H9 (cell line): ENCODE results near the gene CELA2B. TPM values are rescaled to one million over a fixed set of nuclear protein-coding genes. Genes with fewer than 3 reads are reported as not detected.
A peak's percentile ranks its signal among the peaks of the same experiment; 100 is the strongest.
"Not testable (repeated sequence)": the region's sequence is repeated elsewhere in the genome, so short reads cannot be mapped to it uniquely, and the experiment has no call there.

ENCODE experiments used
- DNase-seq: peaks from one replicate; pipeline ENCODE4 v3.0.0-alpha.2; 2017
- H2AFZ ChIP-seq: one replicate; pipeline ENCODE4 v1.6.1; 2013; ENCODE audit warnings: mild to moderate bottlenecking, low read length, control low read depth, moderate library complexity
- H2AK5ac ChIP-seq: 2 replicates; pipeline ENCODE4 v1.6.1; 2013; ENCODE audit warnings: low read length, control low read depth, mixed read lengths; ENCODE audit not compliant: insufficient read length
- H2BK120ac ChIP-seq: one replicate; pipeline ENCODE4 v1.6.1; 2013; ENCODE audit warnings: low read depth, mild to moderate bottlenecking, low read length, control low read depth, inconsistent platforms; ENCODE audit not compliant: poor library complexity, severe bottlenecking
- H2BK12ac ChIP-seq: 2 replicates; pipeline ENCODE4 v1.6.1; 2013; ENCODE audit warnings: low read length, control low read depth, mixed read lengths, low read depth; ENCODE audit not compliant: insufficient read length
- H2BK15ac ChIP-seq: 2 replicates; pipeline ENCODE4 v1.6.1; 2013; ENCODE audit warnings: low read depth, low read length, control low read depth
- H2BK20ac ChIP-seq: one replicate; pipeline ENCODE4 v1.6.1; 2013; ENCODE audit warnings: low read depth, mild to moderate bottlenecking, low read length, control low read depth, inconsistent platforms; ENCODE audit not compliant: poor library complexity, severe bottlenecking
- H2BK5ac ChIP-seq: 2 replicates; pipeline ENCODE4 v1.6.1; 2013; ENCODE audit warnings: low read length, control low read depth, mixed read lengths; ENCODE audit not compliant: insufficient read length
- H3K14ac ChIP-seq: 2 replicates; pipeline ENCODE4 v1.6.1; 2013; ENCODE audit warnings: low read length, control low read depth; ENCODE audit not compliant: insufficient read depth
- H3K18ac ChIP-seq: 2 replicates; pipeline ENCODE4 v1.6.1; 2013; ENCODE audit warnings: low read depth, mild to moderate bottlenecking, mixed read lengths, low read length, control low read depth; ENCODE audit not compliant: insufficient read length
- H3K23ac ChIP-seq: 2 replicates; pipeline ENCODE4 v1.6.1; 2013; ENCODE audit warnings: low read length, control low read depth, mixed read lengths, low read depth; ENCODE audit not compliant: insufficient read length
- H3K23me2 ChIP-seq: 2 replicates; pipeline ENCODE4 v1.6.1; 2013; ENCODE audit warnings: low read depth, mild to moderate bottlenecking, mixed read lengths, low read length, control low read depth; ENCODE audit not compliant: insufficient read length, poor library complexity, severe bottlenecking
- H3K27ac ChIP-seq: 2 replicates; pipeline ENCODE4 v1.5.1; 2013; ENCODE audit warnings: low read length, control low read depth, mixed read lengths, low read depth; ENCODE audit not compliant: insufficient read length
- H3K27me3 ChIP-seq: 2 replicates; pipeline ENCODE4 v1.6.1; 2013; ENCODE audit warnings: low read length, control low read depth, inconsistent platforms; ENCODE audit not compliant: insufficient read depth
- H3K4ac ChIP-seq: 2 replicates; pipeline ENCODE4 v1.6.1; 2013; ENCODE audit warnings: low read depth, mild to moderate bottlenecking, control low read depth, inconsistent platforms, low read length, moderate library complexity
- H3K4me1 ChIP-seq: 2 replicates; pipeline ENCODE4 v1.6.1; 2013; ENCODE audit warnings: low read length, control low read depth, inconsistent platforms; ENCODE audit not compliant: insufficient read depth
- H3K4me2 ChIP-seq: 2 replicates; pipeline ENCODE4 v1.6.1; 2013; ENCODE audit warnings: low read length, control low read depth, mixed read lengths; ENCODE audit not compliant: insufficient read length, insufficient read depth
- H3K56ac ChIP-seq: 2 replicates; pipeline ENCODE4 v1.6.1; 2013; ENCODE audit warnings: low read depth, mild to moderate bottlenecking, mixed read lengths, low read length, control low read depth; ENCODE audit not compliant: insufficient read length
- H3K79me1 ChIP-seq: 2 replicates; pipeline ENCODE4 v1.6.1; 2013; ENCODE audit warnings: low read depth, mild to moderate bottlenecking, moderate library complexity, low read length, control low read depth, inconsistent platforms; ENCODE audit not compliant: insufficient read depth, poor library complexity, severe bottlenecking
- H3K79me2 ChIP-seq: 2 replicates; pipeline ENCODE4 v1.6.1; 2013; ENCODE audit warnings: low read length, control low read depth, inconsistent platforms; ENCODE audit not compliant: insufficient read depth
- H3K9ac ChIP-seq: 2 replicates; pipeline ENCODE4 v1.6.1; 2013; ENCODE audit warnings: low read length, control low read depth, mixed read lengths; ENCODE audit not compliant: insufficient read length; ENCODE audit errors: extremely low read depth
- H3K9me3 ChIP-seq: one replicate; pipeline ENCODE4 v1.6.1; 2013; ENCODE audit warnings: low read depth, low read length, inconsistent platforms; ENCODE audit not compliant: control insufficient read depth
- H3T11ph ChIP-seq: one replicate; pipeline ENCODE4 v1.6.1; 2013; ENCODE audit warnings: mild to moderate bottlenecking, low read length, control low read depth, inconsistent platforms
- H4K20me1 ChIP-seq: one replicate; pipeline ENCODE4 v1.6.1; 2013; ENCODE audit not compliant: control insufficient read depth, insufficient read length, insufficient read depth
- H4K5ac ChIP-seq: 2 replicates; pipeline ENCODE4 v1.6.1; 2013; ENCODE audit warnings: low read depth, mild to moderate bottlenecking, mixed read lengths, low read length, control low read depth; ENCODE audit not compliant: insufficient read length
- H4K8ac ChIP-seq: replicated peaks from 2 replicates; pipeline ENCODE4 v1.6.1; 2013; ENCODE audit warnings: low read length, control low read depth, mixed read lengths, low read depth; ENCODE audit not compliant: insufficient read length
- H4K91ac ChIP-seq: 2 replicates; pipeline ENCODE4 v1.6.1; 2013; ENCODE audit warnings: low read depth, mild to moderate bottlenecking, moderate library complexity, mixed read lengths, low read length, control low read depth; ENCODE audit not compliant: insufficient read length
- H3K27ac Mint-ChIP-seq, 3 experiments: 2 replicates in 2 of 3; 3 replicates in 1 of 3; pipeline ENCODE4 v1.8.0; 2020 to 2021; ENCODE audit warnings: mixed read lengths in 3 of 3, mild to moderate bottlenecking in 1 of 3, moderate library complexity in 1 of 3
- H3K27me3 Mint-ChIP-seq: 2 replicates; pipeline ENCODE4 v1.8.0; 2021; ENCODE audit warnings: low read depth, mild to moderate bottlenecking, moderate library complexity, mixed read lengths
- H3K36me3 Mint-ChIP-seq, 3 experiments: 2 replicates in 2 of 3; 3 replicates in 1 of 3; pipeline ENCODE4 v1.8.0; 2020 to 2021; ENCODE audit warnings: low read depth in 3 of 3, mixed read lengths in 3 of 3; ENCODE audit not compliant: insufficient read depth in 1 of 3
- H3K4me1 Mint-ChIP-seq, 2 experiments: 2 replicates each; pipeline ENCODE4 v1.8.0; 2020; ENCODE audit warnings: mixed read lengths in 2 of 2
- H3K4me3 Mint-ChIP-seq, 2 experiments: 2 replicates in 1 of 2; 3 replicates in 1 of 2; pipeline ENCODE4 v1.8.0; 2020 to 2021; ENCODE audit warnings: mild to moderate bottlenecking in 2 of 2, mixed read lengths in 2 of 2, moderate library complexity in 1 of 2
- H3K9me3 Mint-ChIP-seq, 2 experiments: 2 replicates in 1 of 2; 3 replicates in 1 of 2; pipeline ENCODE4 v1.8.0; 2020; ENCODE audit warnings: mild to moderate bottlenecking in 2 of 2, mixed read lengths in 2 of 2, moderate library complexity in 1 of 2
- WGBS: extraction: QIAGEN DNeasy Blood & Tissue Kit; methylation state at CpG from one replicate; pipeline ENCODE4 v1.1.7; 2013; ENCODE audit warnings: missing lambda C conversion rate, low lambda C conversion rate, mixed read lengths; ENCODE audit not compliant: insufficient read length; ENCODE audit errors: extremely low coverage; 5-methylcytosine and 5-hydroxymethylcytosine counted together
- total RNA-seq: library from RNA; stranded (reverse); gene quantifications from 2 replicates; pipeline ENCODE4 v1.2.1, GENCODE V29; 2021
- TF ChIP-seq, protein P1 (sequence below): fragments of 200-600 bp; sonication (generic); conservative IDR thresholded peaks from 3 replicates; pipeline ENCODE4 v1.8.0; 2021; ENCODE audit warnings: antibody characterized with exemption, mild to moderate bottlenecking

Gene CELA2B
- total RNA-seq, 1 experiment from 2014 or later = not detected

DNA sequence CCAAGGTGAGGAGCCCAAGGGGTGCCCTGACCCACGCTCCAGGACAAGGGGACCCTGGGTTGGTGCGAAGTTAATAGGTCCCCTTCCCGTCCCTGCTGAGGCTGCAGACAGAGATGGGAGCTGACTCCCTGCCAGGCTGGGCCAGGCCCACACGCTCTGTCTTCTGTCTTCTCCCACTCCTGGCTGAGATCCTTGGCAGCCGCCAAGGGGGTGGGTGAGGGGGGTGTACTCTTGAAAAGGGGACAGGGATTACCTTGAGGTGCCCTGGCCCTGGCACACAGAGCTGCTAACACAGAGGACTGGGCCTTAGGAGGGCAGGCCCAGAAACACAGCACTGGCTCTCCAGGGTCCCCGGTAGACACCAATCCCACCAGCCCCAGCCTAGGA lies 48.6 kb upstream of the CELA2B start:
- WGBS = no CpG with 5 or more reads among the region's 6 CpGs

DNA sequence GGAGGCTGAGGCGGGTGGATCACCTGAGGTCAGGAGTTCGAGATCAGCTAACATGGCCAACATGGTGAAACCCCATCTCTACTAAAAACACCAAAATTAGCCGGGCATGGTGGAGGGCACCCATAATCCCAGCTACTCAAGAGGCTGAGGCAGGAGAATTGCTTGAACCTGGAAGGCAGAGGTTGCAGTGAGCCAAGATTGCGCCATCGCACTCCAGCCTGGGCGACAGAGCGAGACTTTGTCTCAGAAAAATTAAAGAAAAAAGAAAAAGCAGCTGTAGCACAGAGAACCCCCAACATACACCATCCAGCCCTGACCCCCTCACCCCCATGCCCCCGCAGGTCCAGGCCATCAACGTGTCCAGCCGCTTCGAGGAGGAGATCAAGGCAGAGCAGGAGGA lies 47.7 kb upstream of the CELA2B start:
- H2BK5ac ChIP-seq, H3K9ac ChIP-seq, H2AK5ac ChIP-seq, H3K9me3 ChIP-seq, H2BK12ac ChIP-seq, H4K20me1 ChIP-seq, H3K56ac ChIP-seq, H3K79me1 ChIP-seq, H3K36me3 Mint-ChIP-seq, H3K4me1 ChIP-seq, H3K23me2 ChIP-seq, H3K18ac ChIP-seq, H3K4me2 ChIP-seq, H3K27ac ChIP-seq, H2AFZ ChIP-seq, H3K4ac ChIP-seq, H3K9me3 Mint-ChIP-seq, H2BK15ac ChIP-seq, H4K5ac ChIP-seq, H3K79me2 ChIP-seq, H3K27me3 Mint-ChIP-seq, H3T11ph ChIP-seq, H3K4me3 Mint-ChIP-seq, H3K14ac ChIP-seq, H2BK20ac ChIP-seq, H4K91ac ChIP-seq, H2BK120ac ChIP-seq, H4K8ac ChIP-seq, H3K27me3 ChIP-seq, H3K23ac ChIP-seq, DNase-seq: not testable (repeated sequence)
- peaks cover 14 to 23% of the 10 kb centered on the region in 2 experiments for H3K4me1 Mint-ChIP-seq
- peak overlapping the region in 1 of 3 experiments; percentile 70; a peak in 1 of 7 replicates for H3K27ac Mint-ChIP-seq
- WGBS = no CpG with 5 or more reads among the region's 11 CpGs

More for the DNA sequence above, 48.6 kb upstream of the CELA2B start:
- H3K9ac ChIP-seq = no peak overlapping the region
- H2BK20ac ChIP-seq = no peak overlapping the region
- no peak overlapping the region for H2BK5ac ChIP-seq
- no peak overlapping the region for H3K27ac ChIP-seq
- H3K23ac ChIP-seq = no peak overlapping the region
- no peaks in the 10 kb centered on the region for H3K9me3 Mint-ChIP-seq
- no peak overlapping the region for H3T11ph ChIP-seq
- H3K14ac ChIP-seq = no peak overlapping the region
- no peak overlapping the region for H3K4ac ChIP-seq
- DNase-seq = no peak
- H2BK12ac ChIP-seq = no peak overlapping the region
- peaks cover 0 to 4% (median 3%) of the 10 kb centered on the region in 3 experiments; a peak in 4 of 7 replicates for H3K36me3 Mint-ChIP-seq
- no peak overlapping the region for H4K91ac ChIP-seq
- H3K56ac ChIP-seq = no peak overlapping the region
- H3K4me3 Mint-ChIP-seq = no peak overlapping the region
- H2AFZ ChIP-seq = no peak overlapping the region
- H3K27me3 Mint-ChIP-seq = no peaks in the 10 kb centered on the region
- H4K8ac ChIP-seq = no peak overlapping the region
- TF ChIP-seq, protein P1, sequence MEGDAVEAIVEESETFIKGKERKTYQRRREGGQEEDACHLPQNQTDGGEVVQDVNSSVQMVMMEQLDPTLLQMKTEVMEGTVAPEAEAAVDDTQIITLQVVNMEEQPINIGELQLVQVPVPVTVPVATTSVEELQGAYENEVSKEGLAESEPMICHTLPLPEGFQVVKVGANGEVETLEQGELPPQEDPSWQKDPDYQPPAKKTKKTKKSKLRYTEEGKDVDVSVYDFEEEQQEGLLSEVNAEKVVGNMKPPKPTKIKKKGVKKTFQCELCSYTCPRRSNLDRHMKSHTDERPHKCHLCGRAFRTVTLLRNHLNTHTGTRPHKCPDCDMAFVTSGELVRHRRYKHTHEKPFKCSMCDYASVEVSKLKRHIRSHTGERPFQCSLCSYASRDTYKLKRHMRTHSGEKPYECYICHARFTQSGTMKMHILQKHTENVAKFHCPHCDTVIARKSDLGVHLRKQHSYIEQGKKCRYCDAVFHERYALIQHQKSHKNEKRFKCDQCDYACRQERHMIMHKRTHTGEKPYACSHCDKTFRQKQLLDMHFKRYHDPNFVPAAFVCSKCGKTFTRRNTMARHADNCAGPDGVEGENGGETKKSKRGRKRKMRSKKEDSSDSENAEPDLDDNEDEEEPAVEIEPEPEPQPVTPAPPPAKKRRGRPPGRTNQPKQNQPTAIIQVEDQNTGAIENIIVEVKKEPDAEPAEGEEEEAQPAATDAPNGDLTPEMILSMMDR = no peak
- H4K5ac ChIP-seq = no peak overlapping the region
- H3K4me1 ChIP-seq = no peaks in the 10 kb centered on the region
- H3K9me3 ChIP-seq = no peaks in the 10 kb centered on the region
- H3K18ac ChIP-seq = no peak overlapping the region
- H2AK5ac ChIP-seq = no peak overlapping the region
- no peak overlapping the region for H3K4me2 ChIP-seq
- H3K27me3 ChIP-seq = no peaks in the 10 kb centered on the region
- H2BK120ac ChIP-seq = no peak overlapping the region
- no peak overlapping the region for H2BK15ac ChIP-seq
- H4K20me1 ChIP-seq = no peaks in the 10 kb centered on the region
- H3K4me1 Mint-ChIP-seq = peaks cover 11 to 15% of the 10 kb centered on the region in 2 experiments
- peak overlapping the region in 1 of 3 experiments; percentile 62; a peak in 1 of 7 replicates for H3K27ac Mint-ChIP-seq
- H3K79me1 ChIP-seq = no peaks in the 10 kb centered on the region
- no peaks in the 10 kb centered on the region for H3K79me2 ChIP-seq
- no peaks in the 10 kb centered on the region for H3K23me2 ChIP-seq
